ENCODE measurements around the gene PHLDB2.

PHLDB2 gene

DNA sequence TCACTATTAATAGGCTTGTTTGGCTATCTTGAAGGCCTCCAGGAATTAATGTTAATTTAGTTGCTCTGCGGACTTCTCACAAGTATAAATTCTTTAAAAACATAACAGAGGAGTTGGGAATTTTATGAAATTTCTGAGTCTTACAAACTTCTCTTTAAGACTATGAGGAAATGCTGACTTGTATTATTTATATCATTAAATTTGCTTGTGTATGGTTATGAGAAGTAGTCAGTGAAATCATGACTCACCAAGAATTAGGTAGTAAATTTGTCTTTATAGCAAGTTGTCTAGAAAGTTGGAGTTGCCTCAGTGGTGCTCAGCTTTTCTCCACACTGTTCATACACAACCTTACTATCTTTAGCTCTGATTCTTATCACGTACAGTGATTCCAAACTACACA, 26.5 kb downstream of the PHLDB2 start:
- no peak for FAIRE-seq

DNA sequence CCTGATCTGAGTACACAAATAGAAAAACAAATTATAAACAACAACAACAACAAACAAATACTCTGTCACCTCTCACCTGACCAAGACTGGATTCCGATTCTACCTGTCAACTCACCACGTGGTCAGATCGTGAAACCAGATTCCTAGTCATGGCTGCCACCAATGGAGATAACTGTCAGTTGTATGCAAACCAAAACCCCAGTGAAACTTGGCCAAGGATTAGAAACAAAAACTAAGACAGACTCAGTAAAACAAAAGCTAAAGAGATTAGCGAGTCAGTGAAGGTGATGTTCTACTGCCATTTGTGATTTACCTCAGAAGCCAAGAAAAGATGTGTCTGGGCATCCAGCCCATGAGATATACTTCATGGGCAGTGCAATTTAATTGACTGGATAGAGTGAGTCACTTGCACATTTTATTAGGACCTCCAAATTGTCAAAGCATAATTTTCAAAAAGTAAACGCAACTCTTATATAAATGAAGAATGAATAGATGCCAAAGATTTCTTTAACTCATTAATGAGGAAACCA, 31.1 kb downstream of the PHLDB2 start:
- FAIRE-seq, result no peak

DNA sequence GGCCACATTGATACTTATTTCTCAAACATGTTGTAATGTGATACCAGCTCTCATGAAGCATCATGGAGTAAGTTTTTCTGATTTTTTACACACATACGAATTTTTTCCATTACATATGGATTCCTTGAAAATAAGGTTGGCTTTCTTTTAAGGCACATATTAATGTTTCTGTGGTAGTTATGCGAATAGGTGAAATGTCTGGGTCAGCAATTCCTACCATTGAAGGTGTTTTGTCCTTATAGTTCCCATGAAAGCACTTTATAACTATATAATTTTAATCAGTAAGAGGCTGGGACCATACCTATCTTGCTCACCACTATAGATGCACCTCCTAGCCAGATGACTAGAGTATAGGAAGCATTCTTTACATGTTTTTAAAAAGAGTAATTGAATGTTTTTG, 33.0 kb downstream of the PHLDB2 start:
- FAIRE-seq, result no peak

DNA sequence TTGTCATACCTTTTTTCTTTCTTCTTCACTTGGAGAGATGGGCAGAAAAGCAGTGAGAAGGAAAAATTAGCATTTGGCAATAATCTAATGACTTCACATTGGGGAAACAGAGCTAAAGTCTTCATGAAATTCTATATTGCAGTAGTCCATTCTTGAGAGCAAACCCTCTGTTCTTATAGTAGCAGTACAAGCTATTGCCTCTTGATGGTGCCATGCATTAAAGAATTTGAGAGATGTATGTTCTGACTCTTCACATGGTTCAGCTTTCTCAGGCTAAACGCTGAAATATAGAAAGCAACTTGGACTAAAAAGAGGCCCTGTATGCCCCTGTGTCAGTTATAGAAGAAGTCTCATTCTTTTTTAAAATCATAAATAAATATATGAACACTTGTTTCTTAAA, 36.0 kb downstream of the PHLDB2 start:
- no peak for FAIRE-seq

DNA sequence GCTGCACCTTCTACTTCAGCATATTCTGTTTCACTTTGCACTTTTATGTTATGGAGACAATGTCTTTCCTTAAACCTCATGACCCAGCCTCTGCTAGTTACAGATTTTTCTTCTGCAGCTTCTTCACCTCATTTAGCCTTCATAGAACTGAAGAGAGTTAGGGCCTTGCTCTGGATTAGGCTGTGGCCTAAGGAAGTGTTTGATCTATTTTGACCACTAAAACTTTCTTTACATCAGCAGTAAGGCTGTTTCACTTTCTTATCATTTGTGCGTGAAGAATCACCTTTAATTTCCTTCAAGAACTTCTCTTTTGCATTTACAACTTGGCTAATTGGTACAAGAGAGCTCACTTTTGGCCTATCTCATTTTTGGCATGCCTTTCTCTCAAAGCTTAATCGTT, 40.9 kb downstream of the PHLDB2 start:
- no peak for FAIRE-seq

GRCh38 chr3:111901637-111902036, 42.6 kb downstream of the PHLDB2 start:
- no peak for FAIRE-seq

- FAIRE-seq, result no peak
Measured at GRCh38 chr3:111902534-111902933, 43.5 kb downstream of the PHLDB2 start.

DNA sequence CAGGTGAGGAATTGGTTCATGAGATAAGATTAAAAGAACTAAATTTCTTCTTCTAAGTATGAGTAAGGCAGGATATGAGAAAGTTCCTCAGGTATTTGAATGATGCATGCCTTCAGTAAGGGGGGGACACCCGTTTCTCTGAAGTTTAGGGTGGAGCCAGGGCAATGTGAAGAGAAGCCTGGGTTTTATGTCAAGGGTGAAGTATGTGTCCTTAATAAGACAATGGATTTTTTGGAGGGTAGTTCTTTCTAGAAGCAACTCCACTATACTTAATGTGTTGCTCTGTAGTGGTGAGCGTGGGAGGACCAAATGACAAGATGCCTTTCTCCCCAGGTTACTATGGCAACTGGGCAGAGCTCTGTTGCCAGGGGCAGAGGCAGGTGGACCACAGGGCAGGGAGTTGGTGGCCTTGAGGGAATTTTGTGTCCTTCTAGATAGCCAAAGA, 44.0 kb downstream of the PHLDB2 start:
- no peak for FAIRE-seq

DNA sequence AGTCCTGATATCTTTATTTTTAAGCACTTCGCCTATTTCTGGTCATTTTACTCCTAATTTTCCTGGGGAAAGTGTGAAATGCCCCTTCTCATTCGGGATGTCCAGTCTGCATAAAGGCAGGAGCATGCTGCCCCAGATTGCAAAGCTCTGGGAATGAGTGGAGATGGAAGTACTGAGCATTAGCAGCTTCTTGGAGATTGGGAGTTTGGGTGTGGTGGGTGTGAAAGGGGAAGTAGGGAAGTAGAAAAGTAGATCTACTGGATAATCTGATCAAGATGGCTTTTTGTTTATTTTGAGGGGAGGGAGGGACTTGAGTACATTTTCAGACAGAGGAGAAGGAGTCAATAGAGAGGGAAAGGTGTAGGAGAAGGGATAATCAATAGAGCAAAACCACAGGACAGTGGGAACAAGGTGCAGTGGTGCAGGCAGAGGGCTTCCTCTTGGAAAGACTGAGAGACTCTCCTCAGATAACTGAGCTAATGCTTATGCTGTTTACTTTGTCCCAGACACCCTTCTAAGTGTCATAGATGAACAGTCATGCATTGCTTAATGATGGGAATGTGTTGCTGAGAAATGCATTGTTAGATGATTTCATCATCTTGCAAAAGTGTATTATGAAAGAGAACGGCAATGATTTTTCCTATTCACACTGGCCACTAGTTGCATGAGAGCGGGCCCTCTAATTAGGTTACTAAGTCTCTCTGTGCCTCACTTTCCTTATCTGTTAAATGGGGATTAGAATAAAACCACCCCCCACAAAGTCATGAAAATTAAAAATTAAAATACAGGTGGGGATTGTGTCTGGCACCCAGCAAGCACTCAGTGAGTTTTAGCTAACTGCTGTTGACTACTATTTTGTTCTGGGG, 45.5 kb downstream of the PHLDB2 start:
- no peak for FAIRE-seq

DNA sequence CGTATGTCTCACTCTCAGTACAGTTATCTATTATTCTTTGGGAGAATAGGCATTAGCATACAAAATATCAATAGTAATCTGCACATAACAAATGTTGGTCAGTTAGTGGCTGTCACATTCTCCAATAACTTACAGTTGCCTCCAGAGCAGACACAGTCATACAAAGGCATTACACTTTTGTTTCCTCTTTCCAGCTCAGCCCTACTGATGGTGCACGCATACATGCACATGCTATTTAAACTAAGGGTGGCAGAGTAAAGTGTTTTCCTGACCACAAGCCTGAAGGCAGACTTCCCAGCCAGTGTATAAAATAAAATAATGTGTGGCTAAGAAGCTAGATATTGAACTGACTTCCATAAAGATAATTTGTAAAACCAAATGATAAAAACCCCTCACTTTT, 47.6 kb downstream of the PHLDB2 start:
- FAIRE-seq, result no peak

DNA sequence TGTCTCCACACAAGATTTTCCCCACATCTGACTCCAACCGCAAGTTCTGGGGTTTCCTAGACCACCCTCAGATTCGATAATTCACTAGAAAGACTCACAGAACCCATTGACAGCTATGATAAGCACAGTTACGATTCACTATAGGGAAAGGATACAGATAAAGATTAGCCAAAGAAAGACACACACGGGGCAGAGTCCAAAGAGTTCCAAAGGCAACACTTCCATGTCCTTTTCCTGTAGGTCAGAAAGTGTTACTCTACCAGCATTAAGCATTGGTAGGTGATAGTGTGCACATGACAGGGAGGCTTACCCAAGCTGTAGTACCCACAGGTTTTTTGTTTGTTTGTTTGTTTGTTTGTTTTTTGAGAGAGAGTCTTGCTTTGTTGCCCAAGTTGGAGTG, 48.1 kb downstream of the PHLDB2 start:
- no peak for FAIRE-seq

- no peak for FAIRE-seq
Measured at GRCh38 chr3:111910806-111911205, 51.7 kb downstream of the PHLDB2 start.

DNA sequence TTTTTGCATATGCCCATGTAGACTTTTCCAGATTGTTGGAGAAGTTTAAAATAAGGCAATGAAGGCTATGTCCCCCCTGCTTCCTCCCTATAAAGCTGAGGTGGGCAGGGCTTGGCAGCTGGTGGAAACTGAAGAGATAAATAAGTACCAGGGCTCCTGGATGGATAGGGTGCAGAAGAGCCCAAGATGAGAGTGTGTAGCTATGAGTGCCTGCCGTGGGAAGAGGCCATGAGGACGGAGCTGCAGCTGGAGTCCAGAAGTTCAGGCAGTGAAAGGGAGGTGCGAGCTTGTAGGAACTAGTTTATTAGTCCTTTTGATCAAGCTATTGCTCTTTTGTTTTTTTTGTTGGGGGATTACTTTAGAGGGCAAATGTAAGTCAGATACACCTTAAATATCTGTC, 52.4 kb downstream of the PHLDB2 start:
- no peak for FAIRE-seq

DNA sequence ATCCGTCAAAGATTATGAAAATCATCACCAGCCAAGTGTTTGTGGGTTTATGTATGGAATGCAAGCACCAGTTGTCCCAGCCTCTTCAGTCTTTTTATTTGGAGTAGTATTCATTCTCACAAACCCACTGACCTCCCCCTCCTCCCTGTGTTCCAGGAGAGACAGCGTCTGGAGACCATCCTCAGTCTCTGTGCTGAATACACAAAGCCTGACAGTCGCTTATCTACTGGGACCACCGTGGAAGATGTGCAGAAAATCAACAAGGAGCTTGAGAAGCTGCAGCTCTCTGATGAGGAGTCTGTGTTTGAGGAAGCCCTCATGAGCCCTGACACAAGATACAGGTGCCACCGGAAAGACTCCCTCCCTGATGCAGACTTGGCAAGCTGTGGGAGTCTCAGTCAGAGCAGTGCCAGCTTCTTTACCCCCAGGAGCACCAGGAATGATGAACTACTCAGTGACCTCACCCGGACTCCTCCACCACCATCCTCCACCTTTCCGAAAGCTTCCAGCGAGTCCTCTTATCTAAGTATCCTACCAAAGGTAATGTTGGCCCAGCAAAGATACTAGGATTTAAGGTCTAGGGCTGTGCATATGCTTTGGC, 54.2 kb downstream of the PHLDB2 start:
- FAIRE-seq, result no peak

- FAIRE-seq, result no peak
Measured at GRCh38 chr3:111915905-111916304, 56.8 kb downstream of the PHLDB2 start.

DNA sequence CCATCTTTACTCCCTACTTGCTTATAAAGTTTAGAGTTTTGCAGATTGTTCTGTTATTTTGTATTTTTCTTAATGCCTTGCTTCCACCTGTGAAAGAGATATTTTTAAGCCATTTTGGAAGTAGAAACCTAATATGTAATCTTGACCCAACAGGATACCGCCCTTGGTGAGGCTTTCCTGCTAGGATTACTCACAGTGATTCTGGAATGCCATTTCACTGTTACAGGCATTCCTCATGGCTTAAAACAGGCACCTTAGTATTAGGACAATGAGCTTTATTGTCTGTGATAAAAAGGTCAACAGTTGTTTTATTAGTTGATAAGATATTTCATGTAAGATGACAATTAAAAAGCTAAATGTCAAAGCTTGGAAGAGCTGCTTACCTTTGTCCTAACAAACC, 58.2 kb downstream of the PHLDB2 start:
- no peak for FAIRE-seq

DNA sequence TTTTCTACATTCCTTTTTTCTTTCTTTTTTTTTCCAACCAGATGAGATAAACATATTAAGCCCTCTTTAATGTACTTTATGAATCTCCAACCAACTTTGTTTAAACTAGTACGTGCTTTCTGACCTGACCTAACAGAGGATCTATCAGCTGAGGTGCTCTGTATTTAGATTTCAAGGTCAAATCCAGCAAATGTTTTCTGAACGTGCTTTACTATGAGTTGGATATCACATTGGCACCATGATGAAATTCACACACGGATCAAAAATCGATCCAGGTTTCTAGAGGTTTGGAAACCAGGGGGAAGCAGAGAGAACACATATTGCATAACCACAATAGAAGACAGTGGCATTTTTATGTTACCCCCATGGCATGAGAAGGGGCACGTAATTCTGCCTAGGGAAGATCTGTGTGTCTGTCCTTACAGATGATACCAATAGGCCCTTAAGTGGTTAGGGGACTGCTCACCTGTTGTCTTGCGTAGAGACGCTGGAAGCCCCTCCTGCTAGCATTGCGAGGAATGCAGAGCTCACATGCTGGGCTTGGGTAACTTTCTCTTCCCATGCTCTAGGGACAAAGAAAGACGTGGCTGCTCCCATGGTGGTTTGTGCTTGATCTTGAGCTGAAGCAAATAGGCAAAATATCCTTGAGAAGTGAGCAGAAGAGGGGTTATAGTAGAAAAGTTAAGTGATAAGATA, 60.5 kb downstream of the PHLDB2 start:
- no peak for FAIRE-seq

DNA sequence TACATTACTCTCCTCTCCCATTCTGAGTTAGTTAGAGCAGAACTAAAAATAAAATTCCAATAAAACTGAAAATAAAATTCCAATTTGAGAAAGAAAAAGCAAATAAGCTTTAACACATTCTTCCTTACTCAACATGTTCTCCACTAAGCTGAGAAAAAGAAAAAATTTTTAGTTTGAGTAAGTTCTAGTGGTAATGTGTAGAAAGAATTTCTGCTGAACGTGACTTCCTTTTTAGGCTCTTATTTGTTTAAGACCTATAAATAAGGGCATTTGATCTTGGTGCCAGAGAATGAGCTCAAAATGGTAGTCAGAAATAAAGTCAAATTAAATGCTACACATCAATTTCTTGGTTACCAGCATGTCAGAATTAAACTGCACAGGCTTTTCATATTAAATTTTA, 62.1 kb downstream of the PHLDB2 start:
- no peak for FAIRE-seq

DNA sequence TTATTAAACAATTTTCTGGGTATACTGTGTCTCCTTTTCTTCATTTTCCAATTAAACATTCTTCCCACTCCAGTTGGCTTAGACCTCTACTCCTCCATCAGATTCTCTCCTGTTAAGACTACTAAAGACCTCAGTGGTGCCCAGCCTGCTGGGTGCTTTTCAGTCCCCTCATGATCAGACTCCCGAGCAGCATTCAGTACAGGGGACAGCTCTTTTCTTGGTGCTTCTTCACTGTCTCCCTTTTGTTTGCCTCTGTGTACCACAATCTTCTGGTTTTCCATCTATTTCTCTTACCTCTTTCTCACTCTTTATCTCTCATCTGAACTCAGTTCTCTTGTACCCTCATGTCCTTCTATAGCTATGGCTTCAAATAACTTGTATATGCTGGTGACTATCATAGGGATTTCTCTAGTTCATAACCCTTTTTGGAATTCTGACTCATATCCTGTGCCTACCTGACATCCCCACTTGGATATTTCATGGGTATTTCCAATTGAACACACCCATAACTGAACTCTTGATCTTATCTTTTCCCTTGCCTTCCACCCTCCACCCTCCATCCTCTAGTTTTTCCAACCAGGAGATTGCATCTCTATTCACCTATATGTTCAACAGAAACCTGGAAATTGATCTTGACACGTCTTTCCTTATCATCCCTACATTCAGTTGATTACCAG, 64.2 kb downstream of the PHLDB2 start:
- no peak for FAIRE-seq

- no peak for FAIRE-seq
Measured at GRCh38 chr3:111923806-111924205, 64.7 kb downstream of the PHLDB2 start.

- FAIRE-seq, result no peak
Measured at GRCh38 chr3:111924283-111924682, 65.2 kb downstream of the PHLDB2 start.

DNA sequence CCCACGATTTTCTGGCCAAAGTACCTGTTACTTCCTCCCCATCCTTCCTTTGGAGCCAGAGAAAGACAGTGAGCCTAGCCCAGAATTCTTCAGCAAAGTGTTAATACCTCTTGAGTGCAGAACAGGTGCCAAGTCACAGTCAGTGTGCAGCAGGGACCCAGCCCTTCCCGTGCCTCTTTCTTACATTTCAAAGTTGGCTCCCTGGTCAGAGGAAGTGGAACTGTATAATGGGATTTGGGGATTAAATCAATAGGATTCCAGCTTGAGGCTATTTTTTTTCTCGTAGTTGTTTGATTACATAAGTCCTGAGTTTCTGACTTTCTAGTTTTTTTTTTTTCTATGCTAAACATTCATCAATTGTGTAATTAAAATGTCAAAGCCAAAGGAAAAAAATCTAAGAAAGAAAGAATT, 67.2 kb downstream of the PHLDB2 start:
- FAIRE-seq, result no peak

- FAIRE-seq, result no peak
Measured at GRCh38 chr3:111928613-111929012, 69.5 kb downstream of the PHLDB2 start.
